Measurements from ENCODE around the gene MAGEA11.

GRCh38 chrX:149687991-149688390, 23.9 kb upstream of the MAGEA11 start:
- TF ChIP-seq, protein P1, sequence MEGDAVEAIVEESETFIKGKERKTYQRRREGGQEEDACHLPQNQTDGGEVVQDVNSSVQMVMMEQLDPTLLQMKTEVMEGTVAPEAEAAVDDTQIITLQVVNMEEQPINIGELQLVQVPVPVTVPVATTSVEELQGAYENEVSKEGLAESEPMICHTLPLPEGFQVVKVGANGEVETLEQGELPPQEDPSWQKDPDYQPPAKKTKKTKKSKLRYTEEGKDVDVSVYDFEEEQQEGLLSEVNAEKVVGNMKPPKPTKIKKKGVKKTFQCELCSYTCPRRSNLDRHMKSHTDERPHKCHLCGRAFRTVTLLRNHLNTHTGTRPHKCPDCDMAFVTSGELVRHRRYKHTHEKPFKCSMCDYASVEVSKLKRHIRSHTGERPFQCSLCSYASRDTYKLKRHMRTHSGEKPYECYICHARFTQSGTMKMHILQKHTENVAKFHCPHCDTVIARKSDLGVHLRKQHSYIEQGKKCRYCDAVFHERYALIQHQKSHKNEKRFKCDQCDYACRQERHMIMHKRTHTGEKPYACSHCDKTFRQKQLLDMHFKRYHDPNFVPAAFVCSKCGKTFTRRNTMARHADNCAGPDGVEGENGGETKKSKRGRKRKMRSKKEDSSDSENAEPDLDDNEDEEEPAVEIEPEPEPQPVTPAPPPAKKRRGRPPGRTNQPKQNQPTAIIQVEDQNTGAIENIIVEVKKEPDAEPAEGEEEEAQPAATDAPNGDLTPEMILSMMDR (IDR thresholded peaks at IDR 0.05) = no peak
- no peak for TF ChIP-seq POLR2AphosphoS5 (IDR thresholded peaks at IDR 0.05; ENCODE audit: insufficient read depth in 1 of 2, low read depth in 1 of 2)

All from vagina (tissue), 2 donors.